Stimulated activated CD4-positive, alpha-beta T cell treated with anti-CD3 and anti-CD28 coated beads, Interleukin-2, amount 100 ng/mL, for 24 hours (primary cell): ENCODE data around the gene CHRM1.
"Not testable (repeated sequence)": the region's sequence is repeated elsewhere in the genome, so short reads cannot be mapped to it uniquely, and the experiment has no call there.

ENCODE experiments used
- DNase-seq, 2 donors: peaks; one replicate each; pipeline ENCODE4 v3.0.0-alpha.2; 2020

CHRM1 gene

DNA sequence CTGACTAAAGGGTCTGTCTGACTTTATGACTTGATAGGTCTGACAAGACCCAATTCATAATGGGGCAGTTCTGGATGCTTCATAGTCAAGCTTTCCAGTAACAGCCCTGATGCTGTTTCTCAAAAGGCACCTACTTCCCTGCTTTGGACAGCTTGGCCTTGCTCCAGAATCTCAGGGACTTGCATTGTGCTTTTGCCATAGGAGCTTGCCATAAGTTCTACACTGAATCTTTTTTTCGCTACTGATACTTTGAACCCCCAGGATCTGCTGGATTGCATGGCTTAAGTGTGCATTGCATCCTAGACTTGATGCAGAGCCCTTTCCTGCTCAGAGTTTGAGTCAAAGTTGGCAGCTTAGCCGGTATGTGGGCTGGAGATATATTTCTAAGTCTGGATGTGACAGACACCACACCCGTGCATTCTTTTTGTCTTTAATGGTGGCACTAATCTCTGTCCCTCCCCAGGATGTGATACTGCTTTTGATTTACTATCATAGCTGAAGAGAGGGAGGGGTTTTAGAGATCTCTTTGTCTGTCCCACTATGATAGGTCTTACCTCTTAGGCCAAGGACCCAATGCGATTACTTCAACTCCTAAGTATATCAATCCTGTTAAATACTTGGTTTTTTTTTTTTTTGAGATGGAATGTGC is 57.4 kb downstream of the CHRM1 start:
- DNase-seq, result no peak

DNA sequence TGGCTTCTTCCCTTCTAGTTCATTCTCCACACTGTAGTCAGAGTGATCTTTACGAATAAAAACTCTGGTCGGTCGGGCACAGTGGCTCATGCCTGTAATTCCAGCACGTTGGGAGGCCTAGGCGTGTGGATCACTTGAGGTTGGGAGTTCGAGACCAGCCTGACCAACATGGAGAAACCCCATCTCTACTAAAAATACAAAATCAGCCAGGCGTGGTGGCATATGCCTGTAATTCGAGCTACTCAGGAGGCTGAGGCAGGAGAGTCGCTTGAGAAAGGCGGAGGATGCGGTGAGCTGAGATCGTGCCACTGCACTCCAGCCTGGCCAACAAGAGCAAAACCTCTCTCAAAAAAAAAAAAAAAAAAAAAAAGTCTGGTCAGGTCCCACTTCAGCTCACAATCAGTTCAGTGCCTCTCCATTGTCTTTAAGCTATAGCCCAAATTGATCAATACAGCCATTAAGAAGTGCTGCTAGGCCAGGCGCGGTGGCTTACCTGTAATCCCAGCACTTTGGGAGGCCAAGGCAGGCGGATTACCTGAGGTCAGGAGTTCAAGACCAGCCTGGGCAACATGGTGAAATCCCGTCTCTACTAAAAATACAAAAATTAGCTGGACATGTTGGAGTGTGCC is 59.5 kb downstream of the CHRM1 start:
- not testable (repeated sequence) for DNase-seq

DNA sequence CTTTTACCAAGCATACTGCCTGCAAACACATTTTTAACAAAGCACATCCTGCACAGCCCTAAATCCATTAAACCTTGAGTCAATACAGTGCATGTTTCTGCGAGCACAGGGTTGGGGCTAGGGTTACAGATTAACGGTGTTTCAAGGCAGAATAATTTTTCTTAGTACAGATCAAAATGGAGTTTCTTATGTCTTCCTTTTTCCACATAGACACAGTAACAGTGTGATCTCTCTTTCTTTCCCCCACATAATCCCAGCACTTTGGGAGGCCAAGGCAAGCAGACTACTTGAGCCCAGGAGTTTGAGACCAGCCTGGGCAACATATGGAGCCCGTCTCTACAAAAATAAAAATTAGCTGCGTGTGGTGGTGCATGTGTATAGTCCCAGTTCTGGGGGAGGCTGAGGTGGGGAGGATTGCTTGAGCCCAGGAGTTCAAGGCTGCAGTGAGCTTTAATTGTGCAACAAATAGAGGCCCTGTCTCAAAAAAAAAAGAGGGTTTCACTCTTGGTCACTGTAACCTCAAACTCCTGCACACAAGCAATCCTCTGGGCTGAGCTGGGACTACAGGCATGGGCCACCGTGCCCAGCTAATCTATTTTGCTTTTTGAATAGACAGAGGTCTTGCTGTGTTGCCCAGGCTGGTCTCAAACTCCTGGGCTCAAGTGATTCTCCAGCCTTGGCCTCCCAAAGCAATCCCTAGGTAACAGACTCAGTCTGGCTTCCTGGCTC is 60.2 kb downstream of the CHRM1 start:
- no peak for DNase-seq

DNA sequence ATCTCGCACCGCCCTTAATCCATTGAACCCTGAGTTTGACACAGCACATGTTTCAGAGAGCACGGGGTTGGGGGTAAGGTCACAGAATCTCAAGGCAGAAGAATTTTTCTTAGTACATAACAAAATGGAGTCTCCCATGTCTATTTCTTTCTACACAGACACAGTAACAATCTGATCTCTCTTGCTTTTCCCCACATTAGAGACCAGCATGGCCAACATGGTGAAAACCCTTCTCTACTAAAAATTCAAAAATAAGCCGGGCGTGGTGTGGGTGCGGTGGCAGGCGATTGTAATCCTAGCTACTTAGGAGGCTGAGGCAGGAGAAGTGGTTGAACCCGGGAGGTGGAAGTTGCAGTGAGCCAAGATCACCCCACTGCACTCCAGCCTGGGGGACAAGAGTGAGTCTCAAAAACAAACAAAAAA is 61.9 kb downstream of the CHRM1 start:
- DNase-seq, result not testable (repeated sequence)
